ENCODE data around the gene APP.

DNA sequence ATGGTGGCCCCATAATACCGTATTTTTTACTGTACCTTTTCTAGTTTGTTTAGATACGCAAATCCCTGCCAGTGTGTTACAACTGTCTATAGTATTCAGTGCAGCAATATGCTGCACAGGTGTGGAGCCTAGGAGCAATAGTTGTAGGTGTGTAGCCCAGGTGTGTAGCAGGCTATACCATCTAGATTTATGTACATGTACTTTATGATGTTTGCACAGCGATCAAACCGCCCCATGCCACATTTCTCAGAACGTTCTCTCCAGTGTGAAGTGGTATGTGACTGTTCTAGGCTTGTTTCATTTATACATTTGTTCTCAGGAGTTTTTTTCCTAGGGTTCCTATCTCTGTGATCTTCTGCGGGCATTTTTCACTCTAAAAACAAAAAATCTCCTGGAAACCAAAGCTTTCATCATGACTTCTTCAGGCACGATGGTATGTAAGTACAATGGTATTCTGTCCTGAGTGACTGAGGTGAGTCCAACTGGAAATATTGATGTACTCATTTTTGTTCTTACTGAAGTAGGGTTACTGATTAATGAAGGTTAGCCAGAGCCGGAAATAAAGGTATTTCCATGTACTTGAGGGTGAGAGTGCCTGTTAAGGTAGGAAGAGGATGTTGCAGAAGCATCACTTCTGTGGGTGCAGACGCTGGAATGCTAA, 282.8 kb downstream of the APP start:
- TF ChIP-seq ZNF501 (tag by site-specific recombination; IDR thresholded peaks at IDR 0.05), result no peak
- TF ChIP-seq, protein P1, sequence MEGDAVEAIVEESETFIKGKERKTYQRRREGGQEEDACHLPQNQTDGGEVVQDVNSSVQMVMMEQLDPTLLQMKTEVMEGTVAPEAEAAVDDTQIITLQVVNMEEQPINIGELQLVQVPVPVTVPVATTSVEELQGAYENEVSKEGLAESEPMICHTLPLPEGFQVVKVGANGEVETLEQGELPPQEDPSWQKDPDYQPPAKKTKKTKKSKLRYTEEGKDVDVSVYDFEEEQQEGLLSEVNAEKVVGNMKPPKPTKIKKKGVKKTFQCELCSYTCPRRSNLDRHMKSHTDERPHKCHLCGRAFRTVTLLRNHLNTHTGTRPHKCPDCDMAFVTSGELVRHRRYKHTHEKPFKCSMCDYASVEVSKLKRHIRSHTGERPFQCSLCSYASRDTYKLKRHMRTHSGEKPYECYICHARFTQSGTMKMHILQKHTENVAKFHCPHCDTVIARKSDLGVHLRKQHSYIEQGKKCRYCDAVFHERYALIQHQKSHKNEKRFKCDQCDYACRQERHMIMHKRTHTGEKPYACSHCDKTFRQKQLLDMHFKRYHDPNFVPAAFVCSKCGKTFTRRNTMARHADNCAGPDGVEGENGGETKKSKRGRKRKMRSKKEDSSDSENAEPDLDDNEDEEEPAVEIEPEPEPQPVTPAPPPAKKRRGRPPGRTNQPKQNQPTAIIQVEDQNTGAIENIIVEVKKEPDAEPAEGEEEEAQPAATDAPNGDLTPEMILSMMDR (tag by site-specific recombination; IDR thresholded peaks at IDR 0.05), result no peak

Data from HEK293 (cell line).